Liver (tissue), 9 donors: Measurements from ENCODE around the gene C2orf80. TPM values are rescaled to one million over a fixed set of nuclear protein-coding genes. Genes with fewer than 3 reads are reported as not detected.
"Not testable (repeated sequence)": the region's sequence is repeated elsewhere in the genome, so short reads cannot be mapped to it uniquely, and the experiment has no call there.

ENCODE experiments used
- DNase-seq: peaks from one replicate; pipeline ENCODE4 v3.0.0-alpha.2; 2017; ENCODE audit warnings: low spot score
- H3K27ac ChIP-seq, 2 donors: one replicate each; pipeline ENCODE4 v1.7.0; 2013; ENCODE audit warnings: inconsistent platforms in 2 of 2, low read length in 2 of 2, control low read depth in 1 of 2, low read depth in 1 of 2, mild to moderate bottlenecking in 1 of 2
- H3K27me3 ChIP-seq, 4 donors: one replicate each; pipeline versions ENCODE4 v1.6.1 to v1.7.0; 2013; ENCODE audit warnings: low read length in 3 of 4, inconsistent platforms in 1 of 4, mild to moderate bottlenecking in 1 of 4, moderate library complexity in 1 of 4; ENCODE audit not compliant: control insufficient read depth in 4 of 4, insufficient read depth in 4 of 4
- H3K36me3 ChIP-seq, 4 donors: one replicate each; pipeline versions ENCODE4 v1.6.1 to v1.7.0; 2013; ENCODE audit warnings: low read length in 3 of 4, mild to moderate bottlenecking in 3 of 4, low read depth in 1 of 4, moderate library complexity in 1 of 4; ENCODE audit not compliant: control insufficient read depth in 4 of 4, insufficient read depth in 3 of 4
- H3K4me1 ChIP-seq, 4 donors: one replicate each; pipeline versions ENCODE4 v1.6.1 to v1.7.0; 2013; ENCODE audit warnings: low read length in 3 of 4, mild to moderate bottlenecking in 3 of 4, moderate library complexity in 1 of 4; ENCODE audit not compliant: control insufficient read depth in 4 of 4, insufficient read depth in 4 of 4
- H3K4me3 ChIP-seq, 3 donors: one replicate each; pipeline versions ENCODE4 v1.6.1 to v1.7.0; 2013; ENCODE audit warnings: low read length in 3 of 3, control low read depth in 1 of 3, low read depth in 1 of 3, mild to moderate bottlenecking in 1 of 3
- H3K9ac ChIP-seq, 2 donors: one replicate each; pipeline ENCODE4 v1.7.0; 2013; ENCODE audit warnings: low read length in 2 of 2, mild to moderate bottlenecking in 2 of 2, moderate library complexity in 2 of 2, control low read depth in 1 of 2, low read depth in 1 of 2
- H3K9me3 ChIP-seq, 4 donors: one replicate each; pipeline versions ENCODE4 v1.6.1 to v1.7.0; 2013; ENCODE audit warnings: low read length in 3 of 4; ENCODE audit not compliant: control insufficient read depth in 4 of 4
- EGR1 ChIP-seq, 2 donors: IDR thresholded peaks; 2 replicates each; pipeline ENCODE4 v1.6.1; 2016 to 2018; ENCODE audit warnings: antibody characterized with exemption in 2 of 2, low read depth in 2 of 2
- GABPA ChIP-seq, 2 donors: IDR thresholded peaks in 1 of 2; conservative IDR thresholded peaks in 1 of 2; 2 replicates each; pipeline ENCODE4 v1.6.1; 2016; ENCODE audit warnings: antibody characterized with exemption in 2 of 2, mild to moderate bottlenecking in 1 of 2, moderate library complexity in 1 of 2
- HNF4A ChIP-seq, 2 donors: conservative IDR thresholded peaks; 2 replicates each; pipeline ENCODE4 v1.6.1; 2016; ENCODE audit warnings: antibody characterized with exemption in 2 of 2, mild to moderate bottlenecking in 2 of 2
- HNF4G ChIP-seq: IDR thresholded peaks from 2 replicates; pipeline ENCODE4 v1.6.1; 2016; ENCODE audit warnings: antibody characterized with exemption
- JUND ChIP-seq, 2 donors: IDR thresholded peaks; 2 replicates each; pipeline ENCODE4 v1.6.1; 2016; ENCODE audit warnings: antibody characterized with exemption in 2 of 2
- NR2F2 ChIP-seq: IDR thresholded peaks from 2 replicates; pipeline ENCODE4 v1.6.1; 2016; ENCODE audit warnings: antibody characterized with exemption
- RAD21 ChIP-seq, 2 donors: IDR thresholded peaks; 2 replicates each; pipeline ENCODE4 v1.6.1; 2016; ENCODE audit warnings: antibody characterized with exemption in 2 of 2, mild to moderate bottlenecking in 2 of 2
- RXRA ChIP-seq, 2 donors: IDR thresholded peaks; 2 replicates each; pipeline ENCODE4 v1.6.1; 2017 to 2018; ENCODE audit warnings: antibody characterized with exemption in 2 of 2, mild to moderate bottlenecking in 1 of 2
- SP1 ChIP-seq: IDR thresholded peaks from 2 replicates; pipeline ENCODE4 v1.6.1; 2018; ENCODE audit warnings: antibody characterized with exemption, mild to moderate bottlenecking
- YY1 ChIP-seq: IDR thresholded peaks from 2 replicates; pipeline ENCODE4 v1.6.1; 2016; ENCODE audit warnings: antibody characterized with exemption, mild to moderate bottlenecking
- WGBS: extraction: QIAGEN DNeasy Blood & Tissue Kit; methylation state at CpG from one replicate; pipeline ENCODE4 v1.1.7; 2013; 5-methylcytosine and 5-hydroxymethylcytosine counted together
- polyA plus RNA-seq, 2 donors: library from polyadenylated mRNA; stranded (reverse) in 1 of 2; unstranded in 1 of 2; fragments of 200-250 nt in 1 of 2; fragments of >200 nt in 1 of 2; fragmentation: Nextera tagmentation in 1 of 2; extraction: Ambion mirVana in 1 of 2; gene quantifications; one replicate each; pipeline versions ENCODE4 v1.2.1 to v1.2.3, GENCODE V29; 2013 to 2015
- total RNA-seq, 2 donors: library from RNA; depleted of rRNA; stranded (reverse); fragments of >200 nt; gene quantifications; one replicate each; pipeline ENCODE4 v1.2.3, GENCODE V29; 2014
- TF ChIP-seq, protein P1 (sequence below): IDR thresholded peaks from 2 replicates; pipeline ENCODE4 v1.6.1; 2016; ENCODE audit warnings: antibody characterized with exemption, mild to moderate bottlenecking
- TF ChIP-seq, protein P2 (sequence below): IDR thresholded peaks from 2 replicates; pipeline ENCODE4 v1.6.1; 2016; ENCODE audit warnings: antibody characterized with exemption
- TF ChIP-seq, protein P3 (sequence below): fragments of 150-350 bp; IDR thresholded peaks from 2 replicates; pipeline ENCODE4 v1.5.1; 2017; ENCODE audit warnings: improper control_type of control experiment, low read depth, low read length; ENCODE audit not compliant: missing input control
- TF ChIP-seq, protein P4 (sequence below): IDR thresholded peaks from 2 replicates; pipeline ENCODE4 v1.6.1; 2016; ENCODE audit warnings: antibody characterized with exemption
- donor health status: healthy.
- donor health status: healthy.
- donor health status: healthy.
- donor health status: healthy.
- donor health status: healthy.

The C2orf80 gene
- total and polyA plus RNA-seq, 4 donors, result not detected

DNA sequence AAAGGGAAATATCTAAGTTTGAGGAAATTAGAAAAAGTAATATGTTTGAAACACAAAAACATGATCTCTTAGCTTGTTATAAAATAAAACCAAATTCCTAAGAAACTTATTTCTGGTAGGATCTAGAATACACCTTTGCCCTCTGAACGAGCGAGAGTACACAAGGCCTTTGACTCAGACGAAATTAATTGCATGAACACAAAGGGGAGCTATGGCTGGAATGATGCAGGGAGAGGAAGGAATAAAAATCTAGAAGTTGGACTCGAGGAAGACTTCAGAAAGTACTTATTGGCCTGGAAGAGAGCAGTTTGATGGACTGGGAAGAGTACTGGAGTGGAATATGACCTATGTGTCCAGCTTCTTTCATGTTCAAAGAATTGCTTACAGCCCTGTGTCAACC, 64.6 kb downstream of the C2orf80 start:
- no peak overlapping the region for H3K27ac ChIP-seq
- WGBS, result 70% methylated on average over 4 of the region's 4 CpGs
- DNase-seq, result no peak

DNA sequence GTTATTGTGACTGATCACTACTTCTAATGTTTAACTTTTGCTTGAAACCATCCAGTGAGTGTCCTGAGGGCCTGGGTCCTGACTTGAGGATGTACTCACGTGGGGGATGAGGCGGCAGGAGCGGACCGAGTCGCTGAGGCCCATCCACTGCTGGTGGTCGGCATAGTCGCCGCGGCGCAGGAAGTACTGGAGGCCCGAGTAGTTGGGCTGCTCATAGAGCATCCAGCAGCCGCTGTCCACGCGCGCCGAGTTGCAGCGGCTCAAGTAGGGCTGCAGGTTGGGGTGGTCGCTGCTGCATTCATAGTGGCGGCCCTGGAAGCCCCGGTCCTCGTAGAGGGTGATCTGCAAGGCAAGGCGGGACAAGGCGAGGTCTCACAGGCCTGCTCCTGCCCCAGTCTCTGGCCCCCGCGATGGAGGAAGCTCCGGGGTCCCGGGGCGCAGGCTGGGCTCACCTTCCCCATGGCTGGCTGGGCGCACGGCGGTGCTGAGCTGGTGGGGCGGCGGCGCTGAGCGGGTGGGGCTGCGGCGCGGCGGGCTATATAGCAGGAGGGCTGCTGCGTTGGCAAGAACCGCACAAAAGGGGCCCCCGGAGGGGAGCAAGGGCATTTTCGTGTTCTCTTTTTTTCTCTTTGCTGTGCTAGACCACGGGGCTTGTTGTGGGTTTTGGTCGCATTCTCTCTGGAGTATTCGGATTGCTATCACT, 65.7 kb downstream of the C2orf80 start, which contains the start of gene CRYGD:
Gene CRYGD (minus strand): TSS at position 512 of the 703 bp plus-strand sequence. CDS start 51 bp downstream, at position 461.
- DNase-seq, result peak; percentile 38
- WGBS, result 19% methylated on average over 46 of the region's 46 CpGs
- not testable (repeated sequence) for H3K27ac ChIP-seq, H3K4me1 ChIP-seq, H3K9me3 ChIP-seq, H3K36me3 ChIP-seq, H3K9ac ChIP-seq, H3K27me3 ChIP-seq
- H3K4me3 ChIP-seq, result peak within 1 kb of the TSS in 1 of 3 donors; percentile 11

More for the DNA sequence above, 64.6 kb downstream of the C2orf80 start:
- no peak overlapping the region for H3K4me3 ChIP-seq
- no peaks in the 10 kb centered on the region for H3K36me3 ChIP-seq
- H3K9ac ChIP-seq, result no peak overlapping the region
- TF ChIP-seq YY1 (no peak), GABPA (IDR thresholded peaks at IDR 0.05 in 1 of 2, conservative IDR thresholded peaks at IDR 0.05 in 1 of 2) (no peak), RAD21 (IDR thresholded peaks at IDR 0.05) (no peak), EGR1 (IDR thresholded peaks at IDR 0.05; ENCODE audit: low read depth in 2 of 2) (no peak), HNF4G (no peak)
- TF ChIP-seq, protein P1, sequence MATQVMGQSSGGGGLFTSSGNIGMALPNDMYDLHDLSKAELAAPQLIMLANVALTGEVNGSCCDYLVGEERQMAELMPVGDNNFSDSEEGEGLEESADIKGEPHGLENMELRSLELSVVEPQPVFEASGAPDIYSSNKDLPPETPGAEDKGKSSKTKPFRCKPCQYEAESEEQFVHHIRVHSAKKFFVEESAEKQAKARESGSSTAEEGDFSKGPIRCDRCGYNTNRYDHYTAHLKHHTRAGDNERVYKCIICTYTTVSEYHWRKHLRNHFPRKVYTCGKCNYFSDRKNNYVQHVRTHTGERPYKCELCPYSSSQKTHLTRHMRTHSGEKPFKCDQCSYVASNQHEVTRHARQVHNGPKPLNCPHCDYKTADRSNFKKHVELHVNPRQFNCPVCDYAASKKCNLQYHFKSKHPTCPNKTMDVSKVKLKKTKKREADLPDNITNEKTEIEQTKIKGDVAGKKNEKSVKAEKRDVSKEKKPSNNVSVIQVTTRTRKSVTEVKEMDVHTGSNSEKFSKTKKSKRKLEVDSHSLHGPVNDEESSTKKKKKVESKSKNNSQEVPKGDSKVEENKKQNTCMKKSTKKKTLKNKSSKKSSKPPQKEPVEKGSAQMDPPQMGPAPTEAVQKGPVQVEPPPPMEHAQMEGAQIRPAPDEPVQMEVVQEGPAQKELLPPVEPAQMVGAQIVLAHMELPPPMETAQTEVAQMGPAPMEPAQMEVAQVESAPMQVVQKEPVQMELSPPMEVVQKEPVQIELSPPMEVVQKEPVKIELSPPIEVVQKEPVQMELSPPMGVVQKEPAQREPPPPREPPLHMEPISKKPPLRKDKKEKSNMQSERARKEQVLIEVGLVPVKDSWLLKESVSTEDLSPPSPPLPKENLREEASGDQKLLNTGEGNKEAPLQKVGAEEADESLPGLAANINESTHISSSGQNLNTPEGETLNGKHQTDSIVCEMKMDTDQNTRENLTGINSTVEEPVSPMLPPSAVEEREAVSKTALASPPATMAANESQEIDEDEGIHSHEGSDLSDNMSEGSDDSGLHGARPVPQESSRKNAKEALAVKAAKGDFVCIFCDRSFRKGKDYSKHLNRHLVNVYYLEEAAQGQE, result no peak
- H3K4me1 ChIP-seq, result peaks cover 0 to 4% (median 0%) of the 10 kb centered on the region in 4 donors
- peaks cover 0 to 3% (median 0%) of the 10 kb centered on the region in 4 donors for H3K27me3 ChIP-seq
- H3K9me3 ChIP-seq, result no peaks in the 10 kb centered on the region

DNA sequence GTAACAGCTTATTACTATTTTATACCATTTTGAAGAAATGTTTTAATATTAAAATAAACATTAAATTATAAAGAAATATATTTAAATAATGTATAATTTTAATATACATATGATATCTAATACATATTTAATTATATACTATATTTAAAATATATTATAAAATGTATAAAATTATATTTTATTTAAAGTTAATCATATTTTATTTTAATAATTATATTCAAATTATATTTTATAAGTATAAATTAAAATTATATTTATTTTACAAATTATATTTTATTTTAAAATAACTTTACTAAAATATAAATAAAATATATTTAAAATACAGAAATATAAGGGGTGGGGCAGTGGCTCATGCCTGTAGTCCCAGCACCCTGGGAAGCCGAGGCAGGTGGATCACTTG, 67.6 kb downstream of the C2orf80 start:
- WGBS, result 87% methylated on average over 1 of the region's 1 CpG
- no peak for DNase-seq
- Histone ChIP-seq H3K4me3 (no peak overlapping the region), H3K9me3 (no peaks in the 10 kb centered on the region), H3K4me1 (peaks cover 0 to 4% (median 0%) of the 10 kb centered on the region in 4 donors), H3K36me3 (no peaks in the 10 kb centered on the region), H3K27ac (no peak overlapping the region), H3K27me3 (peaks cover 0 to 5% (median 0%) of the 10 kb centered on the region in 4 donors), H3K9ac (no peak overlapping the region)
- TF ChIP-seq, protein P2, sequence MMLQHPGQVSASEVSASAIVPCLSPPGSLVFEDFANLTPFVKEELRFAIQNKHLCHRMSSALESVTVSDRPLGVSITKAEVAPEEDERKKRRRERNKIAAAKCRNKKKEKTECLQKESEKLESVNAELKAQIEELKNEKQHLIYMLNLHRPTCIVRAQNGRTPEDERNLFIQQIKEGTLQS, result no peak
- TF ChIP-seq, protein P1, result no peak
- no peak for TF ChIP-seq YY1
- no peak for TF ChIP-seq HNF4G
- no peak for TF ChIP-seq SP1
- TF ChIP-seq GABPA (IDR thresholded peaks at IDR 0.05 in 1 of 2, conservative IDR thresholded peaks at IDR 0.05 in 1 of 2), result no peak
- no peak for TF ChIP-seq EGR1 (IDR thresholded peaks at IDR 0.05; ENCODE audit: low read depth in 2 of 2)
- TF ChIP-seq RAD21 (IDR thresholded peaks at IDR 0.05), result no peak
- TF ChIP-seq RXRA (IDR thresholded peaks at IDR 0.05), result no peak
- TF ChIP-seq, protein P3, sequence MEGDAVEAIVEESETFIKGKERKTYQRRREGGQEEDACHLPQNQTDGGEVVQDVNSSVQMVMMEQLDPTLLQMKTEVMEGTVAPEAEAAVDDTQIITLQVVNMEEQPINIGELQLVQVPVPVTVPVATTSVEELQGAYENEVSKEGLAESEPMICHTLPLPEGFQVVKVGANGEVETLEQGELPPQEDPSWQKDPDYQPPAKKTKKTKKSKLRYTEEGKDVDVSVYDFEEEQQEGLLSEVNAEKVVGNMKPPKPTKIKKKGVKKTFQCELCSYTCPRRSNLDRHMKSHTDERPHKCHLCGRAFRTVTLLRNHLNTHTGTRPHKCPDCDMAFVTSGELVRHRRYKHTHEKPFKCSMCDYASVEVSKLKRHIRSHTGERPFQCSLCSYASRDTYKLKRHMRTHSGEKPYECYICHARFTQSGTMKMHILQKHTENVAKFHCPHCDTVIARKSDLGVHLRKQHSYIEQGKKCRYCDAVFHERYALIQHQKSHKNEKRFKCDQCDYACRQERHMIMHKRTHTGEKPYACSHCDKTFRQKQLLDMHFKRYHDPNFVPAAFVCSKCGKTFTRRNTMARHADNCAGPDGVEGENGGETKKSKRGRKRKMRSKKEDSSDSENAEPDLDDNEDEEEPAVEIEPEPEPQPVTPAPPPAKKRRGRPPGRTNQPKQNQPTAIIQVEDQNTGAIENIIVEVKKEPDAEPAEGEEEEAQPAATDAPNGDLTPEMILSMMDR, result no peak
- TF ChIP-seq JUND (IDR thresholded peaks at IDR 0.05), result no peak
- no peak for TF ChIP-seq HNF4A (conservative IDR thresholded peaks at IDR 0.05)
- no peak for TF ChIP-seq NR2F2
- TF ChIP-seq, protein P4, sequence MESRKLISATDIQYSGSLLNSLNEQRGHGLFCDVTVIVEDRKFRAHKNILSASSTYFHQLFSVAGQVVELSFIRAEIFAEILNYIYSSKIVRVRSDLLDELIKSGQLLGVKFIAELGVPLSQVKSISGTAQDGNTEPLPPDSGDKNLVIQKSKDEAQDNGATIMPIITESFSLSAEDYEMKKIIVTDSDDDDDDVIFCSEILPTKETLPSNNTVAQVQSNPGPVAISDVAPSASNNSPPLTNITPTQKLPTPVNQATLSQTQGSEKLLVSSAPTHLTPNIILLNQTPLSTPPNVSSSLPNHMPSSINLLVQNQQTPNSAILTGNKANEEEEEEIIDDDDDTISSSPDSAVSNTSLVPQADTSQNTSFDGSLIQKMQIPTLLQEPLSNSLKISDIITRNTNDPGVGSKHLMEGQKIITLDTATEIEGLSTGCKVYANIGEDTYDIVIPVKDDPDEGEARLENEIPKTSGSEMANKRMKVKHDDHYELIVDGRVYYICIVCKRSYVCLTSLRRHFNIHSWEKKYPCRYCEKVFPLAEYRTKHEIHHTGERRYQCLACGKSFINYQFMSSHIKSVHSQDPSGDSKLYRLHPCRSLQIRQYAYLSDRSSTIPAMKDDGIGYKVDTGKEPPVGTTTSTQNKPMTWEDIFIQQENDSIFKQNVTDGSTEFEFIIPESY, result no peak
